ENCODE data around the gene PDE6D.
A peak's percentile ranks its signal among the peaks of the same experiment; 100 is the strongest.

Gene PDE6D

GRCh38 chr2:231709981-231710798, 70.9 kb downstream of the PDE6D start:
- H3K4me3 ChIP-seq (ENCODE audit: low read depth, low read length) = peak overlapping the region; percentile 82
- peak; percentile 54 for DNase-seq (ENCODE audit: low read depth)

GRCh38 chr2:231709636-231709980, 71.5 kb downstream of the PDE6D start:
- H3K4me3 ChIP-seq (ENCODE audit: low read depth, low read length) = peak overlapping the region; percentile 63
- no peak for DNase-seq (ENCODE audit: low read depth)

DNA sequence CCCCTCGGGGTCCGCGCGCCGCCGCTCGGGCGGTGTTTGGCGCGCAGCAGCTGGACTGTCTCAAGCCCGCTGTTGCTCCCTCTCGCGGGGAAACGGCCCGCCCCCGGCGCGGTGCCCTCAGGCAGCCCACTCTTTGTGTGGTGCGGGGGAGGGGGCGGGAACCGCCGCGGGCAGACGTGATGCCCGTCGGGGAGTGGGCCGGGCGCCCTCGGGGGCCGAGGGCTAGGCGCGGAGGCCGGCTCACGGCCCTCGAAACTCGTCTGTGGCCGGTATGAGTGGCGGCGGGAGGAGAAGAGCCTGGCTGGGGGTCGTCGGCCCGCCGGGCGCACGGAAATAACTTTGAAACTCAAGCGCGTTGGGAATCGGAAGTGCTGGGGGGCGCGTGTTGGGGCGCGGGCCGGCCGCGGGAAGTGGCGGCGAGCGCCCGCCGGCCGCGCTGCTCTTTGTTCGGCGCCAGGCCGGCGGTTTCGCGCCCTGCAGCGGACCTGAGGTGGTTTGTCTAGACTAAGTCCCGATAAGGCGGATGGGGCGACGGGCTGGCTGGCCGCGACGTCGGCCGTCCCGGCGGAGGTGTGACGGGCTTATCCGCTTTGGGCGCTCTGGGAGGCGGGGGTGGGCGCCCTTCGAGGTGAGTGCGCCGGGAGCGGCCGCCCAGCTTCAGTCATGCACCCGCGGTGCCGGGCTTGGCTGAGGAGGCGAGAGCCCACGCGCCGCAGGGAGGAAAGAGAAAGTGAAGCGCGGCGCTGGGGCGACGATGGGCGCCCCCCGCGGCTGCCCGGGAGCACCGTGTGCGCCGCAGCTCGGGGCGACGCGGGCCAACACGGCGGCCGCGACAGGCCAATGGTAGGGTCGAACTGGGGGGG, 72.1 kb downstream of the PDE6D start:
- H3K4me3 ChIP-seq (ENCODE audit: low read depth, low read length) = peak overlapping the region; percentile 63
- DNase-seq (ENCODE audit: low read depth) = no peak

DNA sequence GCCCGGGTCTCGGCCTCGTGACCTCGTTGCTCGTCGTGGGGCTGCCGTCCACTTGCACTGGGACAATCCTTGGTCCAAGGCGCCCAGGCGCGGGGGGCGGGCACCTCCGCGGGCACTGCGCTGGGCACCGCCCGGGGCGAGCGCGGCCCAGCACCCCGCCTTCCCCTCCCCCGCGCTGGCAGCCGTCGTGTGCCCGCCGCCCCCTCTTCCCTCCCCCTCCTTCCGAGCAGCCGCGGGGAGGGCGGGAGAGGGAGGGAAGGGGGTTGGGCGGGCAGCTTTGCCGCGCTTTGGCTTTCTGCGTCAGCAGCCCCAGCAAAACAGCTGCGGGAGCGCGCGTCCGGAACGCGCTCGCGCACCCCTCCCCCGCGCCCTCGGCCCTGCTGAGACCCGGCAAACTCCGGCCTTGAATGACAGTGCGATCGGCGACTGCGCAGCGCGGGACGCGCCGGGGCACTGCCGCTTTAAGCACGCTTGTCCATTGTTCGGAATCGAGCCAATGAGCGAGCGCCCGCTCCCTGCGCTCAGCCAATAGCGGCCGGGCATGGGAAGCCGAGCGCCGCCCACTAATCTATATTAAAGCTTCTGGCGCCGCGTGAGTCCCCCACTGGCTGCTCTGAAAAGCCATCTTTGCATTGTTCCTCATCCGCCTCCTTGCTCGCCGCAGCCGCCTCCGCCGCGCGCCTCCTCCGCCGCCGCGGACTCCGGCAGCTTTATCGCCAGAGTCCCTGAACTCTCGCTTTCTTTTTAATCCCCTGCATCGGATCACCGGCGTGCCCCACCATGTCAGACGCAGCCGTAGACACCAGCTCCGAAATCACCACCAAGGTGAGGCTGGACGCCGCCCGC, 72.9 kb downstream of the PDE6D start, which contains the start of gene PTMA:
TSS of gene PTMA (plus strand) at position 599 of the 846 bp plus-strand sequence. CDS start at position 781, 182 bp downstream.
- H3K4me3 ChIP-seq (ENCODE audit: low read depth, low read length) = peak within 1 kb of the TSS; percentile 64

GRCh38 chr2:231707625-231707926, 73.5 kb downstream of the PDE6D start:
- peak overlapping the region; percentile 64 for H3K4me3 ChIP-seq (ENCODE audit: low read depth, low read length)
- no peak for DNase-seq (ENCODE audit: low read depth)

More for the DNA sequence above, 72.9 kb downstream of the PDE6D start, which contains the start of gene PTMA:
- DNase-seq (ENCODE audit: low read depth) = peak; percentile 99

- peak; percentile 95 for DNase-seq (ENCODE audit: low read depth)
- peak overlapping the region; percentile 64 for H3K4me3 ChIP-seq (ENCODE audit: low read depth, low read length)
Measured at GRCh38 chr2:231706731-231707624, 74.1 kb downstream of the PDE6D start.

DNA sequence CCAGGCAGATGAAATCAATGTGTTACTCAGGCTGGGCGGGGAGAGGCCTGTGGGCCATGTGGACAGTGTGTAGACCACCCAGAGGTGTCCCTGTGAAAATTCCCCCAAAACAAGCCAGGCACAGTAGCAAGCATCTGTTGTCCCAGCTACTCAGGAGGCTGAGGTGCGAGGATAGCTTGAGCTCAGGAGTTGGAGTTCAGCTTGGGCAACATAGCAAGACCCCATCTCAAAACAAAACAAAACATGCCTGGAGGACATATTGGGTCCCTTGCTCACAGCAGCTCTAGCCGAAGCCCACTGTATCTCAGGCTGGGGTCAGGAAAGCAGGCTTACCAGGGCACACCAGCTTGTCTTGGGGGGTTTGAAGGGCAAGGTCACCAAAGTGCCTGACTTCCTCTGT, 77.1 kb downstream of the PDE6D start:
- H3K4me3 ChIP-seq (ENCODE audit: low read depth, low read length) = no peak overlapping the region
- DNase-seq (ENCODE audit: low read depth) = no peak

DNA sequence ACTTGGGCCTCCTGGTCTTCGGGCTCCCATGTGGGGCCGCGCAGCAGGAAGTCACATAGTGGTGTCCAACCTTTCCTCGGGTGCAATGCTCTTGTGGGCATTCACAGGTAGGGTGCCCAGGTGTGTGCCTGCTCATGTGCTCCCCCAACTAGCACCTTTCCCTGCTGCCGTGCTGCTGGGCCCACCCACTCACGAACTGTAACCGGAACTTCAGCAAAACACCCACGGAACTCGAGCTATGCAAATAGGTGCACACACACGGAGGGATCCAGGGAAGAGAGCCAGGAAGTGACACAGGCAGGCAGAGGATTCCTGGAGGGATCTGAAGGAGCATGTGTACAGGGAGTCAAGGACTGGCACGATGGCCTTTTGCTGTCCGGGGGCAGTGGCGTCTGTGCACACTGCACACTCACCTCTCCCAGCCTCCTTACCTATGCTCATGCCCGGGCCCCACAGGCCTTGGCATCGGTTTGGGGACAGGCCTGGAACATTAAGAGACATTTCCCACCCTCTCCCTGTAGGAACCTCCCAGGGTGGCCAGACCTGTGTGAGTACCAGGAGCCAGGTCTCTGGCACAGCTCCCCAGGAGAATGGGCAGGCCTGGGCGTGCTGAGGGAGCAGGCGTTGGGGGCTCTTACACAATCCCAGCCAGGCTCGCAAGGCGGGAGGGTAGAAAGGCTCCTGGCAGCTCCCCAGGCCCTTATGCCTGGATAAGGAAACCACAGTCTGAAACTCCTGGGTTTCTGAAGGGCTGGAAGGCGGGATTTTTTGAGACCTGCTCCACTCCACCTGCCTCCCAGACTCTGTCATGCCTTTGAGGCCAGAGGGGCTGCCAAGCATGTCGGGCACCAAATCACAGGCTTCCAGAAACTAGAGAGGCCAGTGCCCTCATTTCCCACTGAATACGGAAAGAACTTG, 79.4 kb downstream of the PDE6D start:
- H3K4me3 ChIP-seq (ENCODE audit: low read depth, low read length) = no peak overlapping the region
- DNase-seq (ENCODE audit: low read depth) = no peak

DNA sequence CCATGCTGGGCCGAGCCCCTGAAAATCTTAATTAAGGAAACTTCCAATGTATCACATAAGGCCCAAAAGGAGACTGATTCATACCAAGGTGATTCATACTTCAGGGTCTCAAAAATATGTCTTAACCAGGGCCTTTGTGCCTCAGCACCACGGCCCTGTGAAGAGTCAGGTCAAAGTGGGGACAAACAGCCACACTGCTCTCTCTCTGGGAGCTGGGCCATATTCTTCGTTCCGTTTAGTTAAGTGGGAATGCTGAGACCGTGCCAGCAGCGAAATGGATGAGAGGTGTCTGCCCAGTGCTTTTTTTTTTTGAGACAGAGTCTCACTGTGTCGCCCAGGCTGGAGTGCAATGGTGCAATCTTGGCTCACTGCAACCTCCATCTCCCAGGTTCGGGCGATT, 82.1 kb downstream of the PDE6D start:
- no peak overlapping the region for H3K4me3 ChIP-seq (ENCODE audit: low read depth, low read length)
- no peak for DNase-seq (ENCODE audit: low read depth)

- H3K4me3 ChIP-seq (ENCODE audit: low read depth, low read length) = no peak overlapping the region
- peak; percentile 66 for DNase-seq (ENCODE audit: low read depth)
Measured at GRCh38 chr2:231696004-231696367, 85.1 kb downstream of the PDE6D start.

DNA sequence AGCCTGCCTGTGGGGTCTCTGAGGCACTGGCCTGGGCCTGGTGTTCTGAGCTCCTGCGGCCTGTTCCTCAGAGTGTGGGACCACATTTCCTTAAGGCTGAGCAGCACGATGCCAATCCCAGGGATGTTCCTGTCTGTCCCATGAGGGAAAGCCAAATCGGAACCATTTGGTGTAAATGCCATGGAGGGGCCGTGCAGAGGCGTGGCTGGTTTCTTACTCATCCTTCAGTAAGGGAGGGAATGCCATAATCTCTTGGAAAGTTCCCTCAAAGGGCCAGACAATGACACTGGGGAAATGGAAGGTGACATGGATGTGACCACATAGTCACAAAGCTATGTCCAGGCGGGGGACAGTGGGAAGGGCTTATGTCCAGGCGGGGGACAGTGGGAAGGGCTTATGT, 87.1 kb downstream of the PDE6D start:
- H3K4me3 ChIP-seq (ENCODE audit: low read depth, low read length) = no peak overlapping the region
- DNase-seq (ENCODE audit: low read depth) = no peak

- no peak overlapping the region for H3K4me3 ChIP-seq (ENCODE audit: low read depth, low read length)
- DNase-seq (ENCODE audit: low read depth) = no peak
Measured at GRCh38 chr2:231692847-231693246, 88.2 kb downstream of the PDE6D start.

DNA sequence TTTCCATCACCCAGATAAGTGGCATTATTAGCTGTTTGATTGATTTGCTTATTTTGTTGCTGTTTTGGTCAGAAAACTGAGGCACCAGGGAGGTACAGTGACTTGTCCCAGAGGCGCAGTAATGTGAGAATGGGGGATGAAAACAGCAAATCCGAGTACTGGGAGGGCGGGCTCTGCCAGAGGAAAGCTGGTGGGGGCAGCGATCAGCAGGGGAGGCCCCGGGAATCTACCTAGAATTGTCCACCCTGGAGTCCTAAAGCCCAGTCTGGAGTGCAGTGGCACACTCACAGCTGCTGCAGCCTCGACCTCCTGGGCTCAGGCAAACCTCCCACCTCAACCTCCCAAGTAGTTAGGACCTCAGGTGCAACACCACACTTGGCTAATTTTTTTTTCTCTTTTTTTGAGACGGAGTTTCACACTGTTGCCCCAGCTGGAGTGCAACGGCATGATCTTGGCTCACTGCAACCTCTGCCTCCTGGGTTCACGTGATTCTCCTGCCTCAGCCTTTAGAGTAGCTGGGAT, 89.8 kb downstream of the PDE6D start:
- no peak for DNase-seq (ENCODE audit: low read depth)
- no peak overlapping the region for H3K4me3 ChIP-seq (ENCODE audit: low read depth, low read length)

DNA sequence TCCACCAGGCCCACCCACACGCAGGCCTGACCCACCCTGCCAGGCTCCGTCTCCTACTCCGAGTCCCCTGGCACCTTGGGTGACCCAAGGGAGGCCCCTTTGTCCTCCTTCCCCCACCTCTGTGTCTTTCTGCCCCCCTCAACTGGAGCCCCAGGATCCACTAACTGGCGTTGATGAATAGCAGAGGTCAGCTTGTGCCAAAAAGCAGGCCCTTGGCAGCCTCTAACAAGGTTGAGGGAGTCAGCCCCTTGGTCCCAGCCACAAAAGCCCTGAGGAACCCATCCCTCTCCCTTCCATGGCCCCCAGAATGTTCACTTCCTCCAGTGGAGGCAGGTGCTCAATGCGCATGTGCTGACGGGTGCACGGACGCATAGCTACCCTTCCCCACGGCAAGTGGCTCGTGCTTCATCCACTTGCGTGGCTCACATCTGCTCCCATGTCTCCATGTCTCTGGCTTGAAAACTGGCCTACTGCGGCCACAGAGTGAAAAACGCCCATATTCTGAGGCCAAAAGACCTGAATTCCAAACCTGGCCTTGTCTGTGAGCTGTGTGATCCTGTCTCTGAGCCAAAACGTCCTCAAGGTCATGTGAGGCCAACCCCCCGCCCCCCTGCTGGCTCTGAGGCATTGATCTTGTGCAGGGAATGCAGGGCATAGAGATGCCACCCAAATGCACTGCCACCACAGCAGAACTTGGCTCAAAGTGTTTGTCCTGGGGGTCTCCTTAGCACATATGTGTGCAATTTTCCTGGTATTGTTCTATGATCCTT, 91.8 kb downstream of the PDE6D start:
- H3K4me3 ChIP-seq (ENCODE audit: low read depth, low read length) = no peak overlapping the region
- DNase-seq (ENCODE audit: low read depth) = no peak

DNA sequence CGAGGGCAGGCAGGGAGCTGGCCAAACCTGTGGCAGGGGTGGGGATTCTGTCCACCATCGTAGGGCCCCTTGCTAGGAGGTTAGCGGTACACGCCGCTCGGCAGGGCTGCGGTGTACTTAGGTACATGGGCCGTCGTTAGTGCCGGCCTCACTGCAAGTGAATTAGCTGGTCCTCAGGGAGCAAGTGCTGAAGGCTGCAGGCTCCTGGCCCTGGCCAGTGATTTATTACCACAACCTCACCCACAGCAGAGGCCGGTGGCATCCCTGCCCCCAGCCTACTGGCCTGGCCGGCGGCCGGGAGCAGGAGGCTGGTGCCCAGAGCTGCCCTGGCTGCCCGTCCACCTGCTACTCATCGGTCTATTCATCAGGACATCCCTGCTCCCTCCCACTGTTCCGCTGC, 92.4 kb downstream of the PDE6D start:
- DNase-seq (ENCODE audit: low read depth) = no peak
- H3K4me3 ChIP-seq (ENCODE audit: low read depth, low read length) = no peak overlapping the region

- H3K4me3 ChIP-seq (ENCODE audit: low read depth, low read length) = no peak overlapping the region
- no peak for DNase-seq (ENCODE audit: low read depth)
Measured at GRCh38 chr2:231687961-231688360, 93.1 kb downstream of the PDE6D start.

Measured in skeletal muscle cell (primary cell).